DOHH2 (cell line): ENCODE results near the gene UHRF2.

Experiments used
- EZH2phosphoT487 ChIP-seq: fragments of 200-600 bp; sonication (generic); IDR thresholded peaks from 2 replicates; pipeline ENCODE4 v1.6.1; 2017; ENCODE audit warnings: borderline replicate concordance, mild to moderate bottlenecking, antibody characterized with exemption, low read length, moderate library complexity, mixed read lengths
- TF ChIP-seq, protein P1 (sequence below): fragments of 200-600 bp; sonication (generic); IDR thresholded peaks from one replicate; pipeline ENCODE4 v1.5.1; 2014; ENCODE audit warnings: antibody characterized with exemption, mild to moderate bottlenecking, low read depth, low read length; ENCODE audit not compliant: poor library complexity, severe bottlenecking

DNA sequence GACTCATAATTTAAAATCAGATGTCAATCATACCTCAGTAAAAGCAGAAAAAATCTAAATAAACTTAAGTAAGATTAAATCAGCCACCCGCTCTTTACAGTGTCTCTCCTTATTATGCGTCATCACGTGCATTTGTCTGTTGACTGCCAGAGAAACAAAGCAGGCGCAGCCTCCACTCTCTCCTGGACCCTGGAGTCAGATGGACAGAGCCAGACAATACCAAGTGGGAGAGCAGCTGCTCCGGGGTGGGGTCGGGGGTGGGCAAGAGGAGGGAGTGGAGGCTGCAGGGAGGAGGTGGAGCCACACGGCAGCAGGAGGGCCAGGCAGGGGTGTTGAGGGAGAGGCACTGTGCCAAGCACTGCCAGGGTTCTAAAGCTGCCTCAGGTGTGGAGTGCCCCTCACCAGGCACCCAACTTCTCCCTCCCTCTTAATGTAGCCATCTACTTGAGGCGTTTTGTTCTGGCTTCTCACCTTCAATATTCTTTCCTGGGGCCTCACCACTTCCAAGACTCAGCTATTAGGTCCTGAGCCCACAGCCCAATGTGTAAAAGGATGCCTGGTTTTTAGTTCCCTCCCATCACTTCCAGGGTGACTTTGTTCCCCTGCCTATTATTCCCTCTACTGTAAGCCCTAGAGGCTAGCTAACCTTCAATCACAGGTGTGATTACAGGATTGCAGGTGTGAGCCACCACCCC, 136.3 kb downstream of the UHRF2 start:
- TF ChIP-seq, protein P1, sequence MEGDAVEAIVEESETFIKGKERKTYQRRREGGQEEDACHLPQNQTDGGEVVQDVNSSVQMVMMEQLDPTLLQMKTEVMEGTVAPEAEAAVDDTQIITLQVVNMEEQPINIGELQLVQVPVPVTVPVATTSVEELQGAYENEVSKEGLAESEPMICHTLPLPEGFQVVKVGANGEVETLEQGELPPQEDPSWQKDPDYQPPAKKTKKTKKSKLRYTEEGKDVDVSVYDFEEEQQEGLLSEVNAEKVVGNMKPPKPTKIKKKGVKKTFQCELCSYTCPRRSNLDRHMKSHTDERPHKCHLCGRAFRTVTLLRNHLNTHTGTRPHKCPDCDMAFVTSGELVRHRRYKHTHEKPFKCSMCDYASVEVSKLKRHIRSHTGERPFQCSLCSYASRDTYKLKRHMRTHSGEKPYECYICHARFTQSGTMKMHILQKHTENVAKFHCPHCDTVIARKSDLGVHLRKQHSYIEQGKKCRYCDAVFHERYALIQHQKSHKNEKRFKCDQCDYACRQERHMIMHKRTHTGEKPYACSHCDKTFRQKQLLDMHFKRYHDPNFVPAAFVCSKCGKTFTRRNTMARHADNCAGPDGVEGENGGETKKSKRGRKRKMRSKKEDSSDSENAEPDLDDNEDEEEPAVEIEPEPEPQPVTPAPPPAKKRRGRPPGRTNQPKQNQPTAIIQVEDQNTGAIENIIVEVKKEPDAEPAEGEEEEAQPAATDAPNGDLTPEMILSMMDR, result no peak
- no peak for TF ChIP-seq EZH2phosphoT487
